Measurements from ENCODE around the gene BCOR. TPM values are rescaled to one million over a fixed set of nuclear protein-coding genes. Genes with fewer than 3 reads are reported as not detected.

The BCOR gene
- total RNA-seq, 1 experiment from 2014 or later = 35.1 TPM

GRCh38 chrX:40021647-40022046 is 76.1 kb downstream of the BCOR start:
- POLR2A ChIA-PET = no interaction called here
- Histone ChIP-seq H3K27me3 (ENCODE audit: insufficient read depth, low read length) (no peaks in the 10 kb centered on the region), H2AFZ (ENCODE audit: low read depth, low read length, poor library complexity, severe bottlenecking) (no peak overlapping the region), H3K27ac (ENCODE audit: low read depth, low read length) (no peak overlapping the region), H3K4me2 (ENCODE audit: low read length) (no peak overlapping the region), H3K9ac (ENCODE audit: low read length) (no peak overlapping the region), H3K4me1 (ENCODE audit: control insufficient read depth in 1 of 2, insufficient read depth in 2 of 2, low read length in 2 of 2) (no peaks in the 10 kb centered on the region), H4K20me1 (ENCODE audit: insufficient read depth) (no peaks in the 10 kb centered on the region), H3K9me2 (ENCODE audit: insufficient read depth) (no peaks in the 10 kb centered on the region), H3K36me3 (ENCODE audit: control insufficient read depth in 1 of 2, insufficient read depth in 2 of 2, low read length in 2 of 2) (no peaks in the 10 kb centered on the region), H3K79me2 (ENCODE audit: insufficient read depth, low read length) (no peaks in the 10 kb centered on the region), H3K4me3 (replicated peaks in 1 of 2; ENCODE audit: low read depth in 1 of 2, low read length in 2 of 2) (no peak overlapping the region), H3K9me3 (ENCODE audit: control insufficient read depth in 1 of 2, insufficient read depth in 1 of 2, low read depth in 1 of 2, low read length in 2 of 2) (no peaks in the 10 kb centered on the region)
- no peak for DNase-seq (ENCODE audit: low read depth, low spot score)
- ATAC-seq = no peak
- TF ChIP-seq EZH2 (IDR thresholded peaks at IDR 0.05) (no peak), CTCF (IDR thresholded peaks at IDR 0.05 in 2 of 3, conservative IDR thresholded peaks at IDR 0.05 in 1 of 3; ENCODE audit: borderline replicate concordance in 1 of 3, insufficient read depth in 1 of 3, low read depth in 2 of 3, low read length in 2 of 3) (no peak), EGR1 (IDR thresholded peaks at IDR 0.05; ENCODE audit: low read depth) (no peak), SIN3A (IDR thresholded peaks at IDR 0.05; ENCODE audit: low read depth) (no peak), ZNF274 (IDR thresholded peaks at IDR 0.05; ENCODE audit: low read depth, low read length) (no peak), RAD21 (IDR thresholded peaks at IDR 0.05; ENCODE audit: low read depth) (no peak), REST (IDR thresholded peaks at IDR 0.05; ENCODE audit: low read depth) (no peak), POLR2AphosphoS5 (IDR thresholded peaks at IDR 0.05; ENCODE audit: low read depth, low read length) (no peak), EZH2phosphoT487 (IDR thresholded peaks at IDR 0.05; ENCODE audit: borderline replicate concordance) (no peak), YY1 (IDR thresholded peaks at IDR 0.05; ENCODE audit: extremely low read depth, insufficient replicate concordance, low read depth, low read length) (no peak), ZFX (IDR thresholded peaks at IDR 0.05) (no peak), POLR2A (IDR thresholded peaks at IDR 0.05; ENCODE audit: borderline replicate concordance, extremely low read depth, insufficient read depth, insufficient read length) (no peak), SRF (IDR thresholded peaks at IDR 0.05; ENCODE audit: low read depth) (no peak), ZBTB33 (IDR thresholded peaks at IDR 0.05; ENCODE audit: extremely low read depth, insufficient replicate concordance, low read length) (no peak), CBX3 (IDR thresholded peaks at IDR 0.05; ENCODE audit: low read depth) (no peak), ELF1 (IDR thresholded peaks at IDR 0.05; ENCODE audit: borderline replicate concordance, low read depth) (no peak), JUND (IDR thresholded peaks at IDR 0.05) (no peak), ATF3 (IDR thresholded peaks at IDR 0.05) (no peak), MAX (IDR thresholded peaks at IDR 0.05) (no peak)
- CTCF ChIA-PET = no interaction called here
- no TSS peak for BruUV-seq (replicated peaks)
- intact Hi-C loops (cut with micrococcal nuclease) = no loop called here
- RAD21 ChIA-PET (ENCODE audit: low non-redundant PET in 1 of 2, low total read pairs in 2 of 2, uncharacterized antibody in 2 of 2, unreplicated experiment in 2 of 2) = no interaction called here
